Measurements from ENCODE around the gene SYNGR4.

Gene SYNGR4

DNA sequence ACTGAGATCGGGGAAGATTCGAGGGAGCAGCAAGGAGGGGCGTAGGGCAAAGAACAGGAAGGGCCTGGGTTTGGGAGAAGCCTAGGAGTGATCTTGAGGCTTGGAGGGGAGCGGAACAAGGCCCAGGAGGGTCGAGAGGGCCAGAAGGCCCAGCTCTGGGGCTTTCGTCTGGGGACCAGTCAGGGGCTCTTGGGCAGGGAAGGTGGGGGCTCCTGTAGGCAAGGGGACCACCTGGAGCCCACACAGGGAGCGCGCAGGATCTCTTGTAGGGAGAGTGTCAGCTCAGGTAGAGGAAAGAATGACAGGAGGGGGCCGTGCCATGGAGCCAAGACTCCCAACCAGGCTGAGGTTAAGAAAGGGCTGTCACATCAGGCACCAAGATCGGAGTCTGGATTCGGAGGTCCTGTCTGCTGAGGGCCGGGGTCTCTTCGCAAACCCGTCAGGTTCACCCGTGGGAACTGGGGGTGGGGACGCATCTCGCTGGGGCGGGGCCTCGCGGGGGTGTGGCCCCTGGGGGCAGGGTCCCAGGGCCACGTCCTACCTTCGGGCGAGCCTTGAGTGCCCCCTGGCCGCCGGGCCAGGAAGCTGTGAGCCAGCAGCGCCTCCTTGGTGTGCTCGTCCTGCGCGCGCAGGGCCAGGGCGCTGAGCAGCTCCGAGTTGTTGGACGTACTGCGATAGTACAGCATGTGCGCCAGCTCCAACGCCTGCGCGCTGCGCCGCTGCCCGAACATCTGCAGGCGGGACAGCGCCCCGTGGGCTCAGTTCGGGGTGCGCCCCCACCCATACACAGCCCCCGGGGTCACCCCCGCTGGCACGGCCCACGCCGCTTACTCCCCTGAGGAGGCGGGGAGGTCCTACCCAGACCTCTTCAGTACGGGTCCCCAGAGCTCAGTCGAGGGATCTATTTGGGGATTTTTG, 30.4 kb upstream of the SYNGR4 start:
- Mint-ChIP-seq H3K36me3 (peaks cover 53% of the 10 kb centered on the region), H3K9me3 (no peaks in the 10 kb centered on the region), H3K27ac (peak overlapping the region; percentile 93), H3K4me1 (peaks cover 61% of the 10 kb centered on the region), H3K4me3 (peak overlapping the region; percentile 98)
- peak; percentile 86 for ATAC-seq
- peak; percentile 86 to 92 for DNase-seq (ENCODE audit: low spot score in 2 of 2)

DNA sequence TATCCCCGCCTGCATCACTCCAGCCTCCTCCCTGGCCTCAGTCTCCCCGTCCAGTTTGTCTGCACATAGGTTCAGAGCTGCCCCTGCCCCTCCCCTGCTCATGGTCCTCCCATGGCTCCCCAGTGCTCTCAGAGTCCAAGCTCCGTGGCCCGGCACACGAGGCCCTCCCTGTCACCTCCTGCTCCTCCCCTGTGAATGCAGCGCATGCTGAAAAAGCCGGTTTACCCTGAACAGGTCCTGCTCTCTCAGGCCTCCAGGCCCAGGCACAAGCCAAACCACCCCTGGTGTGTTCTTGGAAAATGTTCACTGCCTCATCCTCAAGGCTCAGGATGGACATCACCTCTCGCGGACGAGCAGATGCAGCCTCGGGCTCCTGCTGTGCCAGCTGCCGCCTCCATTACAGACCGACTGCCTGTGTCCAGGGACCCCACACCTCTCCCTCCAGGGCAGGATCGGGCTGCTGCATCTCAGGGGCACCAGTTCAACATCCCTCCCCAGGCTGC, 25.9 kb upstream of the SYNGR4 start:
- peaks cover 8% of the 10 kb centered on the region for H3K36me3 Mint-ChIP-seq
- no peak overlapping the region for H3K4me3 Mint-ChIP-seq
- DNase-seq (ENCODE audit: low spot score in 2 of 2) (no peak), ATAC-seq (no peak)
- H3K27ac Mint-ChIP-seq = peak overlapping the region; percentile 48
- peaks cover 21% of the 10 kb centered on the region for H3K4me1 Mint-ChIP-seq
- H3K9me3 Mint-ChIP-seq = no peaks in the 10 kb centered on the region

DNA sequence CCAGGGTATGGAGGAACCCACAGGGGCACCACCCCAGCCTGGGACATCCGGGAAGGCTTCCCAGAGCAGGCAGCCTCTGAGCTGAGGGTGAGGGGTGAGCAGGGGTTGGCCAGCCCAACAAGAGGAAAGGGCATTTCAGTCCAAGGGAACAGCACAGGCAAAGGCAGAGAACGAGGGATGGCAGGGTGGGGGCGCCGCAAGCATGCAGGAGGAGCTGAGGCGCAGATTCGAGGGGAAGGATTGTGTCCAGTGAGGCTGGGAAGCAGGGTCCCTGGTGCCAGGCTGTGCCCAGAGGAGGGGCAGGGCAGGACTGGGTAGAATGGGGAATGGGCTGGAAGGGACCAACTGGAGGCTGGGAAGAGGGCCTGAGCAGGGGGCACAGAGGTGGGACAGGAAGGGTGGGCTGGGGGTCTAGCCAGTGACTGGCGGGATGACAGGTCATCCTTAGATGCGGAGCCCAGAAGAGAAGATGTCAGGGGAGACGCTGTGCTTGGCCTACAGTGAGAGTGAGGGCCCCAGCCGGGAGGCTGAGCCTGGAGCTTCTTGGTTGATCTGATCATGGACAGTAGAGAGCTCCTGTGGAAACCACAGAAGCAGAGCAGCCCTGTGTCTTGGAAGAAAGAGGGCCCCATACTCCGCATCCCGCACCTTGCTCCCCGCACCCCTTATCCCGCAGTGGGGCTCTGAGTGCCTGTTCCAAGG, 25.2 kb upstream of the SYNGR4 start:
- ATAC-seq = no peak
- Mint-ChIP-seq H3K4me1 (peaks cover 17% of the 10 kb centered on the region), H3K4me3 (no peak overlapping the region), H3K27ac (peak overlapping the region; percentile 48), H3K36me3 (peaks cover 4% of the 10 kb centered on the region), H3K9me3 (no peaks in the 10 kb centered on the region)
- DNase-seq (ENCODE audit: low spot score in 2 of 2) = no peak

DNA sequence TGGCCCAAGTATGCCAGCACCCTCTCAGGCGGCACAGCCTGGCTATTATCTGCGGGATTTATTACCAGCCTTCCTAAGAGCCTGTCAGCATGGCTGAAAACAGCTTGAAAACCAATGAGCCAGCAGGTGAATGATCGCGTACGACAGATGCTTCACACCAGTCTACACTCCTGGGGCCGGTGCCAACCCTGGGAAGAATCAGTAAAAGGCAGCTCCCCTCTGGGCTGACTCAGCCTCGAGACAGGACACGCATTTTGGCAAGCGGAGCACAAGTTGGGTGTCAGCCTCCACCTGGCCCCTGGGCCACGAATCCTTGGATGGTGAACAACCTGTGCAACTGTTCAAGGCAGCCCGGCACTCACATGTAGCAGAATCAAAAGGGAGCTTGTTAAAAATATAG, 23.2 kb upstream of the SYNGR4 start:
- H3K4me1 Mint-ChIP-seq = peaks cover 6% of the 10 kb centered on the region
- no peaks in the 10 kb centered on the region for H3K9me3 Mint-ChIP-seq

DNA sequence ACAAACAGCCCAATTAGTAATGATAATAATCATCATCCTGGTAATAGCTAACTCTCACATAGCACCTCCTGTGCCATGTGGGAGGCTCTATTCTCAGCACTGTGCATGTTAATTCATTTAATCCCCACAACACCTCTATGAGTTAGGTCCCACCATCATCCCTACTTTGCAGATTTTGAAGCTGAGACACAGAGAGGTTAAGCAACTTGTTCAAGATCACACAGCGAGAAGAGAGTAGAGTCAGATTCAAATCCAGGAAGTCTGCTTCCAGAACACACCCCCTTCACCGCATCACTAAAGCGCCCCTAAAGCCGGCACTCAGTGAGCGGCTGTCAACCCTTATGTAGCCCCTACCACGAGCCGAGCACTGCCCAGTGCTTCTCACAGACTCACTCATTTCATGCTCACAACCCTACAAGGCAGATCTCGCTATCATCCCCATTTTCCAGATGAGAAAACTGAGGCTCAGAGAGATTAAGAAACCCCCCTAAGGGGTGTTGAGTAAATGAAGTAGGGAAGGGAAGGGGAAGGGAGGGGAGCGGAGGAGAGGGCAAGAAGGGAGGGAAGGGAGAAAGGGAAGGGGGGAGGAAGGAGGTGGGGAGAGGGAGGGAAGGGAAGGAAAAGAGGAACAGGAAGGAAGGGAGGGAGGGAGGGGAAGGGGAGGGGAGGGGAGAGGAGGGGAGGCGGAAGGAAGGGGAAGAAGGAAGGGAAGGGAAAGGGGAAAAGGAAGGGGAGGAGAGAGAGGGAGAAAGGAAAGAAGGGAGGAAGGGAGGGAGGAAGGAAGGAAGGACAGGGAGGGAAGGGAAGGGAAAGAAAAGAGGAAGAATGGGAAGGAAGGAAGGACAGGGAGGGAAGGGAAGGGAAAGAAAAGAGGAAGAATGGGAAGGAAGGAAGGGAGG, 22.4 kb upstream of the SYNGR4 start:
- no peaks in the 10 kb centered on the region for H3K36me3 Mint-ChIP-seq
- no peak overlapping the region for H3K4me3 Mint-ChIP-seq
- DNase-seq (ENCODE audit: low spot score in 2 of 2) (no peak), ATAC-seq (no peak)
- peaks cover 6% of the 10 kb centered on the region for H3K4me1 Mint-ChIP-seq
- no peak overlapping the region for H3K27ac Mint-ChIP-seq
- no peaks in the 10 kb centered on the region for H3K9me3 Mint-ChIP-seq

More for the DNA sequence above, 23.2 kb upstream of the SYNGR4 start:
- ATAC-seq (no peak), DNase-seq (ENCODE audit: low spot score in 2 of 2) (no peak)
- Mint-ChIP-seq H3K36me3 (no peaks in the 10 kb centered on the region), H3K4me3 (no peak overlapping the region), H3K27ac (peak overlapping the region; percentile 54)

DNA sequence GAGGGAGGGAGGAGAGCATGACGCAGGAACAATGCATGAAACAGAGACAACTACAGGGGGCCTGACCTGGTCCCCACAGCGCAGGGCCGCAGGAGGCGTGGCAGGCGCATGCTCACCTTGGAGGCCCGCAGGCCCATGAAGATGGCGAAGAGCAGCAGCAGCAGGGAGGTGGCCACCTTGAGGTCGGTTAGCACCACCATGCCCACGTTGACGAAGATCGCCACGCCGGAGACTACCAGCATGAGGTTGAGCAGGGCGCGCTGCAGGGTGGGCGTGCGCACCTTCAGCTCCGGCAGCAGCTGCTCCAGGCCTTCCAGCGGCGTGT, 21.8 kb upstream of the SYNGR4 start:
- H3K4me3 Mint-ChIP-seq = no peak overlapping the region
- peaks cover 6% of the 10 kb centered on the region for H3K4me1 Mint-ChIP-seq
- no peak overlapping the region for H3K27ac Mint-ChIP-seq
- no peaks in the 10 kb centered on the region for H3K36me3 Mint-ChIP-seq
- H3K9me3 Mint-ChIP-seq = no peaks in the 10 kb centered on the region
- DNase-seq (ENCODE audit: low spot score in 2 of 2) = no peak
- no peak for ATAC-seq

DNA sequence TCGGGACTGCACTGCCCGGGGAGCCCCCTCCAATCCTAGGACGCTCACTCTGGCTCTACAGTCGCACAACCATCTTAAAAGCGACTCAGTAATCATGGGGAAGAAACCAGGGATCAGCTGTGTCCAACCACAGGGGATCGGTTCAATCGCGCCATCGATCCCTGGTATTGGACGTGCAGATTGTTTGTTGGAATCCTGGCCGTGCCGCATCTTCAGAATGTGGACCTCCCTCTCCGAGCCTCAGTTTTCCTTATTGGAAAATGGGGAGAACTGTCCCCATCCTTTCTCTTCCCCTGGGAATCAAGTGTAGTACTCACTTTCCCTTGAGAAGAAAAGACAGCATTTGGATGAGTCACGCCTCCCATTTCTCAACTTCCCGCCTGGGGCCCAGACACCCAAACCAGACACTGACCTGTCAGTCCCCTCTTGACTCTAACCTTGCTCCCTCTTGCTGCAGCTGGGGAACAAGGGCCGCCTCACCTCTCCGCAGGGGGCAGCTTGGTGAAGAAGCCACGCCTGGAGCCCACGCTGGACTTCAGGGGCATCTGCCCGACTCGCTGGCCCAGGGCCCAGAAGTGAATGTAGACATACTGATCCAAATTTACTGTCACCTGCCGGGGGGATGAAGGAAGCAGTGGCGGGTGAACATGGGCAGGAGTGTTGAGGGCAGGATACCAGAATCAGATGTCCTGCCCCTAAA, 21.2 kb upstream of the SYNGR4 start:
- Mint-ChIP-seq H3K27ac (no peak overlapping the region), H3K36me3 (no peaks in the 10 kb centered on the region), H3K4me1 (peaks cover 5% of the 10 kb centered on the region), H3K9me3 (no peaks in the 10 kb centered on the region), H3K4me3 (no peak overlapping the region)
- DNase-seq (ENCODE audit: low spot score in 2 of 2) = no peak
- ATAC-seq = no peak

DNA sequence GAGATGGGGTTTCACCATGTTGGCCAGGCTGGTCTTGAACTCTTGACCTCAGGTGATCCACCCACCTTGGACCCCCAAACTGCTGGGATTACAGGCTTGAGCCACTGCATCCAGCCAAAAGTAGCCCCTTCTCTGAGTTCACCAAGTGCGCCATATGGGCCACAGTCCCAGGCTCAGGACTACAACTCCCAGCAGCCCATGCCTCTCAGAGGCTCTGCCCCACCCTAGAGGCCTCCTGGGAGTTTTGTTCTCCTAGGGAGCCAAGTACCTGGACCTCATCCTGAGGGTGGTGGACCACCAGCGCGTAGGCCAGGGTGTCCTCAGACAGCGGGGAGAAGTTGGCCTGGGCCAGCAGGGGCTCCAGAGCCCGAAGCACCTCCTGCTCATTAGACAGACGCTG, 19.3 kb upstream of the SYNGR4 start:
- Mint-ChIP-seq H3K4me1 (no peaks in the 10 kb centered on the region), H3K4me3 (no peak overlapping the region), H3K36me3 (no peaks in the 10 kb centered on the region), H3K27ac (no peak overlapping the region), H3K9me3 (no peaks in the 10 kb centered on the region)
- ATAC-seq (no peak), DNase-seq (ENCODE audit: low spot score in 2 of 2) (no peak)

DNA sequence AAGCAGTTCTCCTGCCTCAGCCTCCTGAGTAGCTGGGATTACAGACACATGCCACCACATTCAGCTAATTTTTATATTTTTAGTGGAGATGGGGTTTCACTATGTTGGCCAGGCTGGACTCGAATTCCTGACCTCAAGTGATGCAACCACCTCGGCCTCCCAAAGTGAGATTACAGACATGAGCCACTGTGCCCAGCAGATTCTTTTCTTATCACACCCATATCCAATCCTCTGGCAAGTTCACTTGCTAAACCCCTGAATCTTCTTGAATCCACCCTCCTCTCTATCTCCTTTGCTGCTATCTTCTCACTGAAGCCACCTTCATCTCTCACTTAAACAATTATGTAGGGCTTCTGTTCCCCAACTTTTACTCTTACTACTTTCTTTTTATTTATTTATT, 18.0 kb upstream of the SYNGR4 start:
- H3K4me3 Mint-ChIP-seq = no peak overlapping the region

DNA sequence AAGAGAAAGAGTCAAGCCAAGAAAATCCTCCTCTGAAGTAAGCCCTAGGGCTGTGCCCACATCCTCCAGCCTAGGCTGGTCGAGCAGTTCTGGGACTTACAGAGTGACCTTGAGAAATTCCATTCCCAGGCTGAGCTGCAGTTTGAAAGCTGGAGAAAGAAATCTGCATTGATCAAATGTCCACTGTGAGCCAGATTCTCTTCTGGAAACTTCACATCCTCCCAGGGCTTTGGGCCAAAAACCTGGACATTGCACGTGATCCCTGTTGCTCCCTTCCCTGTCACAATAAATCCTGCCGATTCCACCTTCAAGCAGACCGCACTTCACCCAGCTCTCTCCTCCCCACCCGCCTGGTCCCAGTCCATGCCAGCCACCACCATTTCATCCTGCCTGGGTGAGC, 16.1 kb upstream of the SYNGR4 start:
- H3K36me3 Mint-ChIP-seq = no peaks in the 10 kb centered on the region
- no peaks in the 10 kb centered on the region for H3K9me3 Mint-ChIP-seq
- ATAC-seq (no peak), DNase-seq (ENCODE audit: low spot score in 2 of 2) (no peak)
- peaks cover 10% of the 10 kb centered on the region for H3K4me1 Mint-ChIP-seq
- no peak overlapping the region for H3K4me3 Mint-ChIP-seq
- no peak overlapping the region for H3K27ac Mint-ChIP-seq

More for the DNA sequence above, 18.0 kb upstream of the SYNGR4 start:
- ATAC-seq (no peak), DNase-seq (ENCODE audit: low spot score in 2 of 2) (no peak)
- Mint-ChIP-seq H3K9me3 (no peaks in the 10 kb centered on the region), H3K27ac (no peak overlapping the region), H3K4me1 (peaks cover 4% of the 10 kb centered on the region), H3K36me3 (no peaks in the 10 kb centered on the region)

DNA sequence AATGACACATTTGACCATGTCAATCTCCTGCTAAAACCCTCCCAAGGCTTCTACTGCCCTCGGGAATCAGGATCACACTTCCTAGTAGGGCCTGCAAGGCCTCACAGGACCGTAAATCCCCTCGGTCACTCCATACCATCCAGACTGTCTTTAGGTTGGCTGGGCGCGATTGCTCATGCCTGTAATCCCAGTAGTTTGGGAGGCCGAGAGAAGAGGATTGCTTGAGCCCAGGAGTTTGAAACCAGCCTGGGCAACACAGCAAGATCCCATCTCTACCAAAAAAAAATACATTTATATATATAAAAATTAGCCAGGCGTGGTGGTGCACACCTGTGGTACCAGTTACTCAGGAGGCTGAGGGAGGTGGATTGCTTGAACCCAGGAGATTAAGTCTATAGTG, 15.4 kb upstream of the SYNGR4 start:
- Mint-ChIP-seq H3K4me1 (peaks cover 10% of the 10 kb centered on the region), H3K4me3 (no peak overlapping the region), H3K36me3 (no peaks in the 10 kb centered on the region), H3K9me3 (no peaks in the 10 kb centered on the region), H3K27ac (no peak overlapping the region)
- DNase-seq (ENCODE audit: low spot score in 2 of 2) (no peak), ATAC-seq (no peak)

DNA sequence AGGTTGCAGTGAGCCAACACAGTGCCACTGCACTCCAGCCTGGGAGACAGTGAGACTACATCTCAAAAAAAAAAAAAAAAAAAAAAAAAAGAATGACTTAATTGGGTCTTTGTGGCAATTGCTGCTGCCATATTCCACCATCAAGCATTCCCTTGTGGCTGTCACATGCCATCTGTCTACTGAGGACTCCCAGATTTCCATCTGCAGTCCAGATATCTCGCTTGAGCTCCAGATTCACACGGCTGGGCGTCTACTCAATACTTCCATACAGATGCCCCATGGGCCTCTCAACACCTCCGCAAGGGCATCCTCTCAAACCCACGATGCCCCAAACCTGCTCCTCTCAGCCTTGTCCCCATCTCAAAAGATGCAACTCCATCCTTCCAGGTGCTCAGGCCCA, 13.3 kb upstream of the SYNGR4 start:
- ATAC-seq (no peak), DNase-seq (ENCODE audit: low spot score in 2 of 2) (no peak)
- Mint-ChIP-seq H3K4me1 (peaks cover 10% of the 10 kb centered on the region), H3K4me3 (no peak overlapping the region), H3K27ac (peak overlapping the region; percentile 26), H3K9me3 (no peaks in the 10 kb centered on the region), H3K36me3 (no peaks in the 10 kb centered on the region)

DNA sequence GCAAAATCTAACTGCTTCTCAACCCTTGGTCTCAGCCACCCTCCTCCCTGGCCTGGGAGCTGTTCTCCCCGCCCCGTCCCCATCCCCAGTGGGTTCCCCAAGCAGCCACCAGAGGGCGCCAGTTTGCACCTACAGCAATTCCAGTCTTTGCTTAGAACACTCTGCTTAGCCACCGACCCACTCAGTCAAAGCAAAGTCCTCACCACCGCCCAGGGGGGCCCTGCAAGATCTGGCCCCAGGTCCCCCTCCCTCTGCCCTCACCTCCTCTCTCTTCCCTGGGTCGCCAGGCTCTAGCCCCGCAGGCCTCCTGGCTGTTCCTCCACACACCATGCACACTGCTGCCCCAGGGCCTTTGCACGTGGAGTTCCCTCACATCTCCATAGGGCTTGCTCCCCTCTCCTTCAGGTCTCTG, 12.8 kb upstream of the SYNGR4 start:
- Mint-ChIP-seq H3K27ac (peak overlapping the region; percentile 26), H3K4me3 (no peak overlapping the region), H3K4me1 (peaks cover 10% of the 10 kb centered on the region), H3K36me3 (no peaks in the 10 kb centered on the region), H3K9me3 (no peaks in the 10 kb centered on the region)
- peak; percentile 74 to 92 for DNase-seq (ENCODE audit: low spot score in 2 of 2)
- peak; percentile 91 for ATAC-seq

DNA sequence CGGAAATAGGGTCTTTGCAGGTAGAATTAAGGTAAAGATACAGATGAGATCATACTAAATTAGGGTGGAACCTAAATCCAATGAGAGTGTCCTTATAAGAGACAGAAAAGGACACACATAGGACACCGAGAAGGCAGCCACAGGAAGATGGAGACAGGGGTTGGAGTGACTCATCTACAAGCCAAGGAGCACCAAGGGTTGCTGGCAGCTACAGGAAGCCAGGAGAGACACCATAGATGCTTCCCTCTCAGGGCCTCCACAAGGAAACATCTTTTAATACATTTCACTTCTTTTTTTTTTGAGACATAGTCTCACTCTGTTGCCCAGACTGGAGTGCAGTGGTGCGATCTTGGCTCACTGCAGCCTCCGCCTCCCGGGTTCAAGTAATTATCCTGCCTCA, 10.5 kb upstream of the SYNGR4 start:
- Mint-ChIP-seq H3K9me3 (no peaks in the 10 kb centered on the region), H3K27ac (no peak overlapping the region), H3K36me3 (no peaks in the 10 kb centered on the region), H3K4me1 (peaks cover 10% of the 10 kb centered on the region), H3K4me3 (no peak overlapping the region)
- DNase-seq (ENCODE audit: low spot score in 2 of 2) (no peak), ATAC-seq (no peak)
